ENCODE results near the gene SLC43A3. TPM values are rescaled to one million over a fixed set of nuclear protein-coding genes. Genes with fewer than 3 reads are reported as not detected.

The SLC43A3 gene
- polyA plus RNA-seq, 3 donors = 9.9 to 51.2 (median 40.7) TPM

- H3K27ac ChIP-seq (ENCODE audit: low read depth, low read length) = no peak overlapping the region
- 65 to 79% (median 69%) methylated on average over 15 of the region's 15 CpGs for WGBS, 3 donors
Measured at GRCh38 chr11:57434640-57435546, 8.0 kb upstream of the SLC43A3 start.

- no peak overlapping the region for H3K27ac ChIP-seq (ENCODE audit: low read depth, low read length)
- WGBS, 3 donors = 55 to 82% (median 68%) methylated on average over 7 of the region's 7 CpGs
Measured at GRCh38 chr11:57432714-57433163, 5.8 kb upstream of the SLC43A3 start.

DNA sequence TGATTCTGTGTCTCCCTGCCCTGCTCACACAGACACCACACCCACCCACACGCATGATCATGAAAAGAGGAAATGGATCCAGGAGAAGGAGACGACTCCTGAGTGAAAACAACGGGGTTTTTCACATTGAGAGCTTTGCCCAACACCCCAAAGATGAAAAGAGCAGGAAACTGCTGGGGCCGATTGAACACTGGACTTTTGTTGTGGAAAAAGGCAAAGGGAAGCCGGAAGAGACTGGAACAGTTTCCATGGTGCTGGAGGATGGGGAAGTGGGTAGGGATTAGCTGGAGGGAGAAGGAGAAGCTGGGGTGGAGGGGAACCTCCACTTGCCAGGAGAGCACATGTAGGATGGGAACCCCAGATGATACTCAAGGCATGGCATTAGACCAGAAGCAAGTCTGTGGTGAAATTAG is 5.2 kb upstream of the SLC43A3 start:
- WGBS, 3 donors = 45 to 77% (median 59%) methylated on average over 5 of the region's 5 CpGs
- no peak overlapping the region for H3K27ac ChIP-seq (ENCODE audit: low read depth, low read length)

GRCh38 chr11:57430952-57431351 is 4.0 kb upstream of the SLC43A3 start:
- H3K27ac ChIP-seq (ENCODE audit: low read depth, low read length) = no peak overlapping the region
- 92 to 100% (median 100%) methylated on average over 1 of the region's 1 CpG for WGBS, 3 donors

GRCh38 chr11:57429946-57430345 is 3.0 kb upstream of the SLC43A3 start:
- no peak overlapping the region for H3K27ac ChIP-seq (ENCODE audit: low read depth, low read length)
- WGBS, 3 donors = 29 to 82% (median 80%) methylated on average over 4 of the region's 4 CpGs

DNA sequence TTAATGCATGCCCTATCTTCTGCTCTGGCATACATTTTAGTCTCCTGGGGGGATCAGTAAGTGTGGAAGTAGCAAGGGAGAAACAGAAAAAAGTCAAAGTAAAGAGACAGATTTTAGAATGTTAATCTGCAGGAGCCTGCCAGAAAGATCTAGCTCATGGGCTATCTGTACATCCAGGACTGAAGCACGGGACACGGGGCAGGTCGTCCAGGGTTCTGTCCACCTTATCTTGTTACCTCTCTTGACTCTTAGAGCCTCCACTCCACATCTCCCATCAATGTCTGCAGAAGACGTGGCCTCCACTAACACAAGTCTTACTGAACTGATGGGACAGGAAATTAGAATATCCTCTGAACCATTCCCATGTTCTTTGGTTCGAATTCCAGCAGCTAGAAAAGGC is 1.7 kb upstream of the SLC43A3 start:
- WGBS, 3 donors = 88 to 90% (median 89%) methylated on average over 5 of the region's 5 CpGs
- no peak overlapping the region for H3K27ac ChIP-seq (ENCODE audit: low read depth, low read length)

GRCh38 chr11:57427727-57428082 is 784 bp upstream of the SLC43A3 start:
- WGBS, 3 donors = 39 to 58% (median 50%) methylated on average over 8 of the region's 8 CpGs
- peak overlapping the region; percentile 92 for H3K27ac ChIP-seq (ENCODE audit: low read depth, low read length)

DNA sequence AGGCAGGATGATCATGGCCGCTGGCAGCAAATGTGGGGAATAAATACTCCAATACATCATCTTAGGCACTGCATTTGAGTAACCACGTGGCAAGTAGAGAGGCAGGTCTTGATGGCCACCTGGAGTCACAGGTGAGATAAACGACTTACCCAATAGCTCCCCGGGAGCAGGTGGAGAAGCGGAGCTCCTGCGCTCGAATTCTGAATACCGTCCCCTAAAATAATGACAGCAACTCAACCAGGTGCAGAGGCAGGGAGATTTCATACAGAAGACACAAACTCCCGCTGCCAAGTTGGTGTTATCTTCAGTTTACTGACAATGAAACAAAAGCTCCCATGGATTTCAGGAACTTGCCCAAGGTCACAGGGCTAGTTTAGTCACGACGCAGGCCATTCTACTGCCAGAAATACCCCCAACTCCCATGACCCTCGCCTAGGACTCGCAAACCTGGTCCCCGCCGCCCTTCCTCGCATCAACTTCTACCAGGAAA is 437 bp downstream of the SLC43A3 start:
- WGBS, 3 donors = 11 to 17% (median 12%) methylated on average over 16 of the region's 16 CpGs
- H3K27ac ChIP-seq (ENCODE audit: low read depth, low read length) = peak overlapping the region; percentile 92

GRCh38 chr11:57425565-57426438 is 1.1 kb downstream of the SLC43A3 start:
- WGBS, 3 donors = 32 to 56% (median 33%) methylated on average over 15 of the region's 15 CpGs

GRCh38 chr11:57424792-57425564 is 1.9 kb downstream of the SLC43A3 start:
- WGBS, 3 donors = 19 to 59% (median 22%) methylated on average over 15 of the region's 15 CpGs
- H3K27ac ChIP-seq (ENCODE audit: low read depth, low read length) = peak overlapping the region; percentile 63

More at GRCh38 chr11:57425565-57426438, 1.1 kb downstream of the SLC43A3 start:
- H3K27ac ChIP-seq (ENCODE audit: low read depth, low read length) = peak overlapping the region; percentile 92

DNA sequence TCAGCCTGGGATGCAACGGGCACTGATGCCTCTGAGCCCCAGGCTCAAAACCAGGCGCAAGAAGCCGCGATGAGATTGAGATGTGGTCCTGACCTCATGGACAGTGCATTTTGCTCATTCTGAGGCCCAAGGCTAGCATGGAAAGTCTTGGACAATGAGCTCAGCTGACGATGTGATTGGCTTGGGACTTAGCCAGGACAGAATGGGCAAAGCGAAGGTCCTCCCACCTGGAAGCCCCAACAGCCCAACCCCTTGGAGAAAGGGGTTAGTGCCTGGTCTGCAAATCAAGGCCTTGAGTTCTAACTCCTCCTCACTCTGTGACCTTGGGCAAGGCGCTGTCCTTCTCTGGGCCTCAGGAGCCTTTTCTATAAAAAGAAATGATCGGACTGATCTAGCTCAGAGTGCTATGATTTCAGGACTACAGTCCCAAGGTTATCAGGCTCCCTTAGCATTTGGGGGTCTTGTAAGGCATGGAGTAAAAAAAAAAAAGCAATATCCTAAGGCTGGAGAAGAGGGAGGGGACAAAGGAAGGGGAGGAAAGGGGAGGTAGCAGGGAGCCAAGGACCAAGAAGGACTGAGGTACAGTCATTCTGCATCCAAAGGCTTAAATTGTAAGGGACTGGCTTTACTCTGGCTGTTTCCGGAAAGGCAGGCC is 2.7 kb downstream of the SLC43A3 start:
- H3K27ac ChIP-seq (ENCODE audit: low read depth, low read length) = peak overlapping the region; percentile 63
- WGBS, 3 donors = 72 to 80% (median 73%) methylated on average over 9 of the region's 9 CpGs

- WGBS, 3 donors = 71 to 85% (median 84%) methylated on average over 4 of the region's 4 CpGs
- no peak overlapping the region for H3K27ac ChIP-seq (ENCODE audit: low read depth, low read length)
Measured at GRCh38 chr11:57422669-57423068, 4.3 kb downstream of the SLC43A3 start.

DNA sequence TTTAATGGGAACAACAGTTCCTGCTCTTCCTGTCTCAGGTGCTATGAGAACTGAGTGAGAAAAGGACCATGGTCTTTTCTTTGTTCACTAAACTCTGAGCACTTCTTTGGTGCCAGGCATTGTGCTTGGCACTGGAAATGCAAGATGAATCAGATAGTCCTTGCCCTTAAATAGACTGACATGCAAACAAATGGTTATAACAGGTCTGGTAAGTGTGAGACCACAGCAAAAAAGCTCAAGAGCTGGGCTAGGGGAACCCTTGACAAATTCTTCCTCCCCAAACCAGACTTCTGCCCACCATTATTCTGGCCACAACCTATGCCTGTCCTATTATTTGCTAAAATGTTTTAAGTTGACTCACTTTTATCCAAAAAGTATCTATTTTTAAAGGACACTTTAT is 5.1 kb downstream of the SLC43A3 start:
- H3K27ac ChIP-seq (ENCODE audit: low read depth, low read length) = no peak overlapping the region

GRCh38 chr11:57421066-57421465 is 5.9 kb downstream of the SLC43A3 start:
- 89 to 95% (median 94%) methylated on average over 4 of the region's 4 CpGs for WGBS, 3 donors
- H3K27ac ChIP-seq (ENCODE audit: low read depth, low read length) = no peak overlapping the region

GRCh38 chr11:57419146-57419545 is 7.8 kb downstream of the SLC43A3 start:
- H3K27ac ChIP-seq (ENCODE audit: low read depth, low read length) = no peak overlapping the region
- WGBS, 3 donors = 84 to 92% (median 86%) methylated on average over 3 of the region's 3 CpGs

DNA sequence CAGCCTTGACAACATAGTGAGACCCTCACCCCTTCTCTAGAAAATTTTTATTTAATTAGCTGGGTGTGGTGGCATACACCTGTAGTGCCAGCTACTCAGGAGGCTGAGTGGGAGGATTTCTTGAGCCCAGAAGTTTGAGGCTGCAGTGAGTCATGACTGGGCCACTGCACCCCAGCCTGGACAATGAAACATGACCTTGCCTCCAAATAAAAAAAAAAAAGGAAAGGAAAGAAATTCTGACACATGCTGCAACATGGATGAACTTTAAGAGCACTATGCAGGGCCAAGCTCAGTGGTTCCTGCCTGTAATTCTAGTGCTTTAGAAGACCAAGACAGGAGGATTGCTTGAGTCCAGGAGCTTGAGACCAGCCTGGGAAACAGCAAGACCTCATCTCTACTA is 8.8 kb downstream of the SLC43A3 start:
- H3K27ac ChIP-seq (ENCODE audit: low read depth, low read length) = no peak overlapping the region

- 66 to 88% (median 72%) methylated on average over 4 of the region's 4 CpGs for WGBS, 3 donors
- no peak overlapping the region for H3K27ac ChIP-seq (ENCODE audit: low read depth, low read length)
Measured at GRCh38 chr11:57417056-57417455, 9.9 kb downstream of the SLC43A3 start.

DNA sequence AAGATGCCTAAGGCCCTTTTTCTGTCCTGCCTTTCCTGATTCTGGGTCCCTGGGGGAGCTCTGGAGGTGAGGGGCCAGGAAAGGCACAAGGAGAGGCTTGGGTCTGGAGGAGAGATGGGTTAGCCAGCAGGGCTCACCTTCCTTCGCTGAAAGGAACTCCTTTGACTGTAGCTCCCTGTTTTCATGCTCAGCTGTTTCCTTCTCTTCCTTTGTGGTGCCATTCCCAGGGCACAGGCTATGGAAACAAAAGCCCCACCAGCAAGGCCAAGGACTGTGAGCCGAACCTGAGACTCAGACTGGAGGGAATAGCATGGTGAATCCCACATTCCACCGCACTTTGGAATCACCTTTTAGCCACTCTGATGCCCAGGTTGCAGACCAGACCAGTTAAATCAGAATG is 10.5 kb downstream of the SLC43A3 start:
- 76 to 88% (median 86%) methylated on average over 3 of the region's 3 CpGs for WGBS, 3 donors
- H3K27ac ChIP-seq (ENCODE audit: low read depth, low read length) = no peak overlapping the region
